ENCODE measurements around the gene TNN.
"Not testable (repeated sequence)": the region's sequence is repeated elsewhere in the genome, so short reads cannot be mapped to it uniquely, and the experiment has no call there.

Gene TNN

DNA sequence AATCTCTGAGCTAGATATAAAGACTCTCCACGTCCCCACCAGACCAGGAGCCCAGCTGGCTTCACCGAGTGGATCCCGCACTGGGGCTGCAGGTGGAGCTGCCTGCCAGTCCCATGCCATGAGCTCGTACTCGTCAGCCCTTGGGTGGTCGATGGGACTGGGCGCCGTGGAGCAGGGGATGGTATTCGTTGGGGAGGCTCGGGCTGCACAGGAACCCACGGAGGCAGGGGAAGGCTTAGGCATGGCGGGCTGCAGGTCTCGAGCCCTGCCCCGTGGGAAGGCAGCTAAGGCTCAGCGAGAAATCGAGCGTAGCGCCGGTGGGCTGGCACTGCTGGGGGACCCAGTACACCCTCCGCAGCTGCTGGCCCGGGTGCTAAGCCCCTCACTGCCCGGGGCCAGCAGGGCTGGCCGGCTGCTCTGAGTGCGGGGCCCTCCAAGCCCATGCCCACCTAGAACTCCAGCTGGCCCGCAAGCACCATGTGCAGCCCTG lies 40.7 kb downstream of the TNN start:
- not testable (repeated sequence) for DNase-seq (ENCODE audit: low read depth)

DNA sequence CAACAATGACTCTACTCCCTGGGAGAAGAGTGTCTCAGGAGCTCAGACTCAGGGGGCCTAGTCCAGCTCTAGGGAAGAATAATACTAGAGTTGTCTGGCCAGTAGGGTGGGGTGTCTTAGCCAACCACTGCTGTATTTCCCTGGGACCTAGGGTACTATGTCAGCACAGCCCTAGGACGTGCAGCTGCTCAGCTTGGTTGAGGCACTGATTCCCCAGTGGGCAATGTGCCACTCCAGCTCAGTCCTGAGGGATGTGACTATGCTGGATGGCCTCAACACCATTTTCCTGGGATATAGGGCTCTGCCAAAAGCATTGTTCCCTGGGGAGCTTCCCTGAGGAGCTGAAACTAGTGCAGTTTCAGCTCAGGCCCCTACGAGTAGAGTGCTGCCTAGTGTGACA lies 47.4 kb downstream of the TNN start:
- DNase-seq (ENCODE audit: low read depth) = no peak

DNA sequence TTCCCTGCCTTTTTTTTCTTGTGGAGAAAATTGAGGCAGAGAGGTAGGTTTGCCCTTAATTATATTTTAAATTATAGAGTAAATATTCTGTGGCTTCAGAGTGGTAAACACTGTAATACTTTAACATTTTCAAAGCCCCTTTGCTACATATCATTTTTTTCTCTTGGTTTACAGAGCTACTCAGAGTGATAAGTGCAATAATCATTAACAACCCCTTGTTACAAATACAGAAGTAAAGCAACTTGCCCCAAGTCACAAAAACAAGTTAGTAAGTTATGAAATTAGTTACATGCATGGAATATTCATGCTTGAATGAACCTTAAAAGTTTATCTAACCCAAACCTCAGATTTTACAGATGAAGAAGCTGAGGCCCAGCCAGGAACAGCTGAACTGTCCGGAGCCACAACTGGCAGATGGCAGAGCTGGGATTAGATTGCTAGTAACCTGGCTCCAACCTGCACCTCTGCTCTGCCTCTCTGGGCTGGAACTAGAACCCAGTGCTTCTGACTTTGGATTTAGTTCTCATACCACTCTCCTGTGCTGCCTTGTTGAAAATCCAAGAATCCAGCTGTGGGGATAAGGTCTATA lies 48.7 kb downstream of the TNN start:
- no peak for DNase-seq (ENCODE audit: low read depth)

DNA sequence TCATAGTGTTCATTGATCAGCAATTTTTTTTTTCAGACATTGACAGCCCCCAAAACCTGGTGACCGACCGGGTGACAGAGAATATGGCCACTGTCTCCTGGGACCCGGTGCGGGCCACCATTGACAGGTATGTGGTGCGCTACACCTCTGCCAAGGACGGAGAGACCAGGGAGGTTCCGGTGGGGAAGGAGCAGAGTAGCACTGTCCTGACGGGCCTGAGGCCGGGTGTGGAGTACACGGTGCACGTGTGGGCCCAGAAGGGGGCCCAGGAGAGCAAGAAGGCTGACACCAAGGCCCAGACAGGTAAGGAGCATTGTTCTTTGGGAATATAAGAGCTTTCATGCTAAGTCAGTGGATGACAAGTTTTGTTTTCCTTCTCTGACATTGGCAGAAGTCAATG lies 49.3 kb downstream of the TNN start:
- no peak for DNase-seq (ENCODE audit: low read depth)

DNA sequence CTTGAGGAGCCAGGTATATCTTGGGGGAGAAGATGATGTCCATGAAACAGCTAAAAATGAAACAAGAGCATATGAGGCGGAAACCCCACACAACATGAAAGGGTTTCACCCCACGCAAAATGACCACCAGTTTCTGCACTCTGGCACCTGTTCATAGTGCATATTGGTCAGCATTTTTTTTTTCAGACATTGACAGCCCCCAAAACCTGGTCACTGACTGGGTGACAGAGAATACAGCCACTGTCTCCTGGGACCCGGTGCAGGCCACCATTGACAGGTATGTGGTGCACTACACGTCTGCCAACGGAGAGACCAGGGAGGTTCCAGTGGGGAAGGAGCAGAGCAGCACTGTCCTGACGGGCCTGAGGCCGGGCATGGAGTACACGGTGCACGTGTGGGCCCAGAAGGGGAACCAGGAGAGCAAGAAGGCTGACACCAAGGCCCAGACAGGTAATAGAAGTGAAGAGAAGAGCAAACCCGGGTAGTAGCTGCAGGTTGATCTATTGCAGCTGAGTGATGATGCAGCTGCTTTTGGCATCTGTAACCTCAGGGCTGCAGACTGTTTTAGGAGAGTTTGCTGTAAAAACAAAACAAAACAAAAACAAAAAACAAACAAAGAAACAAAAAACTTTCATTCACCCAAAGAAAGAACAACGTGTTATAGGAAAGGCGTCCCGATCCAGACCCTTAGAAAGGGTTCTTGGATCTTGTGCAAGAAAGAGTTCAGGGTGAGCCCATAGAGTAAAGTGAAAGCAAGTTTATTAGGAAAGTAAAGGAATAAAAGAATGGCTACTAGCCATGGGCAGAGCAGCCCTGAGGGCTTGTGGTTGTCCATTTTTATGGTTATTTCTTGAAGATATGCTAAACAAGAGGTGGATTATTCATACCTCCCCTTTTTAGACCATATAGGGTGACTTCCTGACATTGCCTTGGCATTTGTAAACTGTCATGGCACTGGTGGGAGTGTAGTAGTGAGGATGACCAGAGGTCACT lies 51.0 kb downstream of the TNN start:
- no peak for DNase-seq (ENCODE audit: low read depth)

DNA sequence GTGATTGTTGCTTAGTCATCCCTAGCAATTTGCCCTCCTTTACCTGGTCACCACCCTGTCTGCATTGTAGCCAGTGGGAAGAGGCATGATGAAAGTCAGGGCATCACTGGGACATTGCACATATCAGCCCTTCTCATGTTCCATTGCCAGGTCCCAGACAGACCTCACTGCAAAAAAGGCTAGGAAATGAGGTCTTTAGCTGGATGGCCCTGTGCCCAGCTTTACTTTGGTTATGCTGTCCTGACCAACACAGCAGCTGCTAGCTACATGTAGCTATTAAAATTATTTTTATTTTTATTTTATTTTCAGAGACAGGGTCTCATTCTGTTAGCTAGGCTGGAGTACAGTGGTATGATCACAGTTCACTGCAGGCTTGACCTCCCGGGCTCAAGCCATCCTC lies 52.9 kb downstream of the TNN start:
- no peak for DNase-seq (ENCODE audit: low read depth)

DNA sequence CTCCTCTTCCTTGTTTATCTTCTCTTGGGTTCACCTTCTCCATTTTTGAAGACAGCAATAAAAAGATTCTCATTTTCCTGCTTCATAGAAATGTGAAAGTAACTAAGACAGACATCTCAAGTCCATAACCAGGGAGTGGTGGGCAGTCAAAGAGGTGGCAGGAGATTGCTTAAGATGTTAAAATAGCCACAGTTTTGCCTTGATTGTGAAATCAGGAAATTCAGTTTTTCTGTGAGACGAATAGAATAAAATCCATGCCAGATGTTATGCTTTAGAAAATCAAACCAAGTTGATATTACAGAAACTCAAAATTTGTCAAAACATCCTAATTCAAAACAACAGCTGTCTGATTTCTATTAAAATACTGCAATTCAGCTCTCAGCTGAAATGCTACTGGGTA lies 57.2 kb downstream of the TNN start:
- no peak for DNase-seq (ENCODE audit: low read depth)

DNA sequence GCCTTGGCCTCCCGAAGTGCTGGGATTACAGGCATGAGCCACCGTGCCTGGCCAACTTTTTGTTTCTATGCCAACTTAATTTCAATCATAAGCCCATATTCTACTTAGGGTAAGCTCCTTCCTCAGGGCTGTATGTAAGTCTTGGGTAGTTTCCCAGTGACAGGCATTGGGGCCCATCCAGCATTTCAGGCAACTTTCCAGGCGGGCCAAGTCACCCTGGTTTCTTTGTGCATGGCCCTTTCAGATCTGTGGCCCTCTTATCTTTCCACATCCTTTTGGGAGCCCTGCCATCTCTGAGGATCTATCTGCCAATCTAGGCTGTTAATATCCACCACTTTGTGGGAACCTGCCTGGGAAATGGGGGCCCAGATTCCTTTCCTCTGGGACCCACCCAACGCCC lies 58.7 kb downstream of the TNN start:
- DNase-seq (ENCODE audit: low read depth) = no peak

DNA sequence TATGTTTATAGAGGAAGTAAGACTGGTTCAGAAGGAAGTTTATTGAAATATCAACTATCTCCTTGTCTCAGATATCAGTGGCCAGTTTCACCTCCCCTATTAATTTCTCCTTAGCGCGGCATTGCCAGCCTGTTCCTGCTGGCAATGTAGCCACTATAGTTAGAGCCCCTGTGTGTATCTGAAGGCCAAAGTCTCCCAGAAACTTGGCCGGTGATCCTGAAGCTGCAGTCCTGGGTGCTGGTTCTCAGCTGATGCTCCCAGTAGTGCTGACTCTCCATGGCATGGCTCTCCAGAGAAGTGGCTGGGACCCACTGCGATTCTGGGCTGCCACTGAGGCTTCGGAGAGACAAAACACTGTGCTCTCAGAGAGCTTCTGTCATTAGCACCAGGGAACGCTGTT lies 59.9 kb downstream of the TNN start:
- DNase-seq (ENCODE audit: low read depth) = no peak

DNA sequence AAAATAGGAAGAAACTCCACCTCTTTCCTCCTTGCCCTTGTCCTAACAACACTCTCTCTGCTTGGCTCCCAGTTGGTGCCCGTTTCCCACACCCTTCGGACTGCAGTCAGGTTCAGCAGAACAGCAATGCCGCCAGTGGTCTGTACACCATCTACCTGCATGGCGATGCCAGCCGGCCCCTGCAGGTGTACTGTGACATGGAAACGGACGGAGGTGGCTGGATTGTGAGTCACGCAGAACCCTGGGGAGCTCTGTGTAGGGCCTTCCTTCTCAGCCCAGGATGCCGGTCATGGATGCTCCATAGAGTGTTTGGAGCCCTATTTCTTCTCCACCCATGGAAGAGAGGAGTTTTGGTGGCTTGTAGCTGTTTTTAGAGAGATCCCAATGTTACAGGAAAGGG lies 60.9 kb downstream of the TNN start:
- no peak for DNase-seq (ENCODE audit: low read depth)

DNA sequence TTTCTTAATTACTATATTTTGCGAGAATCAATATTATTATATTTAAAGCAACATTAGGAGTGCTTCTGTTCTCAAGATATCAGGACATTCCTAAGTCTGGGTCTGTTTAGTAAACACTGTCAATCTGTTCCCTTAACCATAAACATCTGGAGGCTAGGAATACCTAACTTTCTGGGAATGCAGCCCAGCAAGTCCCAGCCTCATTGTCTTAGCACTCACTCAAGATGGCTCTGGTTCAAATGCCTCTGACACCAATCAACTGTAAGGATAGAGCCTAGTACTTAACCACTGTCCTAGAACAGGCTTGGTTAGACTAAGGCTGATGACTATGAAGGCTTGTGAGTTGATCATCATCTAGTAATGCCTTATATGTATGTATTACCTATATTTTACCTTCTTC lies 61.5 kb downstream of the TNN start:
- DNase-seq (ENCODE audit: low read depth) = no peak

DNA sequence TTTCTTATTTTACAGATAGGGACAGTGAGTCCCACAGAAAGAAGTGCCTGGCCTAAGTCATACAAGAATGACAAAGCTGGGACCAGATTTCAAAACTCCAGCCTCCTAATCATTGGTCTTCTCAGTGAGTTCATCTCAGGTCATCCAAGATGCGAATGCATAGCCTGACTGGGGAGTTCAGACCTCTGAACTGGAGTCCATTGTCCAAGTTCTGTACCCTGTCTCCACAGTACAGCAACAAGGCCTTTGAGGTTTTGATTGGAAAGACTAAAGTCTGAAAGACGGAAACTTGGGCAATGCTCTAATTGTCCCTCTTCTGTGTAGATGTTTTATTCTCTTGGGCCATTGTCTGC lies 62.0 kb downstream of the TNN start:
- DNase-seq (ENCODE audit: low read depth) = no peak

DNA sequence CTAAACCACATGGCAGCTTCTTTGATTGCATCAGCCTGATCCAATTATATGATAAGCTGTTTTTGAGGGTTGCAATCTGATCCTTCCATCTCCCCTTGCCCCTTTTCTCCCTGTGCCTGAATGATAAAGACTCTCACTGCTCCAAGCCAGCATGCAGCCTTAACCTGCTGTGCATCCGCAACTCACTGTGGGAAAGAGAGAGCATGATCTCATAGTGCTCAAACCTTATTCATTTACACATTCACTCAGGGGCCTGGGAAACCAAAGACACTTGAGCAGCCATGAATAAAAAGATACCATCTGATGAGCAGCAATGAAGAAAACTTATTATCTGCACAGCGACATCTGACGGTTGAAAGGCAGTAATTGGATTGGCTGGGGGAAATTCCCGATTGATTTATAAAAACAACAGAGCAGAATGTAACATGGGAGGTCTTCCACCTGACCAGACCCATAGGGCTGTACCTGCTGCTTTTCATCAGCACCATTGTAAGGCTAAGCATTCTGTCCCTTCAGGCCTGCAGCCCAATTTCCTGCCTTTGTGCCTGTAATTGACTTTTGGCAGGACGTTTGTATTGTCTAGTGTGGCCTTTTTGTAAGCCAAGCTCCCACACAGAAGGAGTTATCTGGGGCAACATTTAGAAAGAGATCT lies 62.5 kb downstream of the TNN start:
- no peak for DNase-seq (ENCODE audit: low read depth)

DNA sequence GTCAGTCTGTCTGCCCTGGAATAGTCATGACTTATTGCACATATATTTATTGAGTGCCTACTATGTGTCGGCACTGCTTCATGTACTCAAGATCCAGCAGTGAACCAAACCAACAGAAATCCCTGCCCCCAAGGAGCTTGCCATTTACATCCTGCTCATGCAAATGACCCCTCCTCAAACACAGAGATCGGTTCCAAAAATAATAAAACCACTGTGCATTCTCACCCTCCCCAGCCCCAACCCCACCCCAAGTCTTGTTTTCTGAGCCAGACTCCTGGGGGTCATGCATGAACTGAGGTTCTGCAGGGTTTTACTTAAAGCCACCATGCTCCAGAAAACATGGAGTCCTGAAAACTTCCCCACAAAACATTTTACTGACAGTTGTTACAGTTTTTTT lies 63.0 kb downstream of the TNN start:
- no peak for DNase-seq (ENCODE audit: low read depth)

DNA sequence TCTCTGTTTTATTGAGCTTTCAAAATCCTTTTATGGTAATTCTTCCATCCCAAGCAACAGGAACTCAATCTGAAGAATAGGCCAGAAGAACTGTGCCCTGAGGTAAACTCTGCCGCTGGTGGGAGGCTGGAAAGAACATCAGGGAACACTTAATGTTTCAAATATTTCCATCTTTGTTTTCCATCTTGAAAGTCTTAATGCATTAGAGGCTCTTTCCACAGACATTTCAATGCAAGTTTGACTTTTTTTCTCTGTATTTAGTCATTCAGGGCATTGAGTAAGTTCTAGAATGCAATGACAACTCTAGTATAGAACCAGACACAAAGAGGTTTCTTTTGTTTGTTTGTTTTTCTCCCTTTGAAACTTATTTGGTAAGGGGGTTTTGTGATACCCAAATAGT lies 63.5 kb downstream of the TNN start:
- no peak for DNase-seq (ENCODE audit: low read depth)

DNA sequence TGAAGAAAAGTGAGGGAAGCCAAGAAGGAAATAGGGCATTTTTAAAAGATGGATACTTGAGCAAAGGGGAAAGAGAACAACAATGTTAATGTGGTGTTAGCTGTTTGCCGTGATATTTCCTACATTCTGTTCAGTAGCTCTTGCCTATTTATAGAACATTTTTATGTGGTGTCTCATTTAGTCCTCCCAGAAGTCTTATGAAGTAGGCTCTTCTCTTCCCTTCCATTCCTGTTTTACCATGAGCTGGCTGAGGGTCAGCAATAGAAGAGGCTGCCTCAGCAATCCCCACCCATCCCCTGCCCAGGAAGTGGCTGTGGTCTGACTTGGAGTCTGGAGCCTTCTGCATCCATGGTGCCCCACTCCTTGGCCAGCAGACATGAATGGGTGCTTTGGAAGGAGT lies 64.8 kb downstream of the TNN start:
- no peak for DNase-seq (ENCODE audit: low read depth)

DNA sequence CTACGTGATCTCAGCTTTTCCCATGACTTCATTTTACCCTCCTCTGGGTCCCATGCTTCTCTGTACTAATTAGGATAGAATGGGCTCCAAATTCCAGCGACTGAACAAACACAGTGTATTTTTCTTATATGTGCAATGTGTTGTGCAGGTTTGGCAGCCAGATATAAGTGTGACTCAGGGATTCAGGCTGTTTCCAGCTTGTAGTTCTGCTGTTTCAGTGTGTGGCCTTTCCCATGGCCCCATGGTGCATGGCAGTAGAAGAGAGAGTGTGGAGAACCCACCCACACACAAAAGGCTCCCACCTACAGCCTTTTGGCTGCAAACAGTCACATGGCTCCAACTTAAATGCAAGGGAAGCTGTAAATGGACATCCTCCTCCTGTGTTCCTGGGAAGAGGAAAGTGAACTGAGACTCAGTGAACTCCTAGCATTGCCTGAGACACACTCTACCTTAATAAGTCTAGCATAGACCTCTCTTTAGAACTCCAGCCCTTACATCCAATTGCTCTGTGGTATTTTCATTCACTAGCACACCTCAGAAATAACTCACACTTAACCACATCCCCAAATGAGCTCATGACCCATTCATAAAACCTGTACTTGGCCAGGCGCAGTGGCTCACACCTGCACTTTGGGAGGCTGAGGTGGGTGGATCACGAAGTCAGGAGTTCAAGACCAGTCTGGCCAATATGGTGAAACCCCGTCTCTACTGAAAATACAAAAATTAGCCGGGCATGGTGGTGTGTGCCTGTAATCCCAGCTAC lies 66.2 kb downstream of the TNN start:
- DNase-seq (ENCODE audit: low read depth) = no peak

DNA sequence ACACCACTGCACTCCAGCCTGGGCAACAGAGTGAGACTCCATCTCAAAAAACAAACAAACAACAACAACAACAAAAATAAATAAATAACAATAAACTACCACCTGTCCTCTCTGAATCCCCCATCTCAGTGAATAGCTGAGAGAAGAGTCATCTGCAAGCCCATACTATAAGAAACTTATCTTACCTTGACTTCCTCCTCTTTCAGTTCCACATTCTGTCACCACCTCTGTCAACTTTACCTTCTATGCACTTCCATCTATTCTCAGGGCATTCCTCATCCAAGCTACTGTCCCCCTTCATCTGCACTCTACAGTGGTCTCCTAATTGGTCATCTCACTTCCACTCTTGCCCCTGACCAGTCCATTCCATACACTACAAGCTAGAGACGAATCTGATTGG lies 66.9 kb downstream of the TNN start:
- no peak for DNase-seq (ENCODE audit: low read depth)

DNA sequence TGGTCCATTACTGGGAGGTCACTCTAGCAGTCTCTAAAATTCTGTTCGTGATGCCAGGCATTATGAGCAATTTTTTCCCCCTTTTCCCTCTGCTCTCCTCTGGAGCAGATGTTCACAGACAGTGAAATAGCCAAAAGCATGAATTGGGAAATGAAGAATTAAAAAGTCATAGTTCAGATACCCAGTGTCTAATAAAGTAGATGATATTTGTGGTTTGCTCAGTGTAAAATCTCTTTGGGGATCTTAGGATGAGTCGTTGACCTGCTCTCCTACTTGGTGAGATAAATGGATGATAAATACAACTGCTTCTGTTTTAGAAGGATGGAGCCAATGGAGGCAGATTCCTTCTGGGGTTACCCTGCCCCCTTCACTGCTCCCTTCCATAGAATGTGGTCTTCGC lies 68.6 kb downstream of the TNN start:
- no peak for DNase-seq (ENCODE audit: low read depth)

DNA sequence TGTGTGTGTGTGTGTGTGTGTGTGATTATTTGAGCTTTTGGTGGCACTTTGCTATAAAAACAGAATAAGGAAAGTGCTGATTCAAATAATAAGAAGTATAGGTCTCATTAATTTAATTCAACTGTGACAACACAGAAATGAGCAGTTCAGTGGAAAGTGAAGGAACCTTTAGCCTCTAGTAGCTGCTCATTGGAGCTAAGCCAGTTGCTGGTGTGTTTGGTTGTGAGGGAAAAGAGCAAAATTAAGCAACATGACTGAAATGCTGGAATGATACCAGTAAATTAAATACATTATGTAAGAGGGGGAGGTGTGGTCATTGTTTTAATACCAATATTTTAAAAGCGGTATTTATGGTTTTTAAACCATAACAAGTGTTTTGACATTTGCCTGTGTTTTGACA lies 69.7 kb downstream of the TNN start:
- no peak for DNase-seq (ENCODE audit: low read depth)

DNA sequence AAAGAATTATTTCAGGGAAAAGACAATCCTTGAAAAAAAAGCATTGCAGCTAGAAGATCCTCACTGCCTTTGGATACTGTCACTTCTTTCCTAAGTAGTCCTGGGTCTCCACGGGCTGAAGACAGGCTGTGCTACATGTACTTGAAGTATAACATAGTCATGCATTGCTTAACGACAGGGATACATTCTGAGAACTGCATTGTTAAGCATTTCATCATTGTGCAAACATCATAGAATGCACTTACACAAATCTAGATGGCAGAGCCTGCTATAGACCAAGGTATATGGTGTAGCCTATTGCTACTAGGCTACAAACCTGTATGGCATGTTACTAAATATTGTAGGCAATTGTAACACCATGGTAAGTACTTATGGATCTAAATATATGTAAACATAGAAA lies 70.9 kb downstream of the TNN start:
- DNase-seq (ENCODE audit: low read depth) = no peak

DNA sequence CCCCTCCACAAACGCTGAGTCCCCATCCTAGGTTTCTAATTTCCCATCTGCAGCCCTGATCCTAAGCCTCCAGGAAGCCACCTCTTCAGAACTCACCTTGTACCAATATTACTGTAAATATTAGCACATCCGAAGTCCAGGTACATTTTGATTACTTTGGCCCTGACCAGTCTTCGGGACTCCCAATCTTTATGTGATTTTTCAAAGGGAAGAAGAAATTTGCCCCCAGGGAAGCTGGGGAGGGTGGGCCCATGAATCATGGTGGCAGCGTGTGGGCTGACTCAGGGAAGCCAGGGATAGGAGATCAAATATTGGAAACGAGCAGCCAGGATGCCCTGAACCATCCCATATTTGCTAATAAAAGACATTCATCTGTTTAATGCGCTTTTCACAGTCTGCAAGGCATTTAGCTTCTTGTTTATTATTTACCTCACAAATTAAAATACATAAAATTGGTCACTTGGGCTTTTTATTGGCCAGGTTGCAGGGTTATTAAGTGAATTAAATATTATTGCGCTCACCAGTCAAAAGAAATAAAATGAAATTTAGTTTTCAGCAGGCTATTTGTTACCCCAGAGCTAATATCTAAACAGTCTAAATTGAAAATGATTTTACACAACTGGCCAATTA lies 78.4 kb downstream of the TNN start:
- DNase-seq (ENCODE audit: low read depth) = no peak
